Measurements from ENCODE around the gene EPHA2.

Gene EPHA2

GRCh38 chr1:16191309-16191708 is 35.4 kb upstream of the EPHA2 start:
- H3K9me3 ChIP-seq (ENCODE audit: control extremely low read depth in 1 of 5, control insufficient read depth in 4 of 5, insufficient read depth in 2 of 5, low read depth in 1 of 5, low read length in 4 of 5) = no peaks in the 10 kb centered on the region
- peaks cover 0 to 6% (median 0%) of the 10 kb centered on the region in 5 experiments for H3K27me3 ChIP-seq (replicated peaks in 2 of 5; ENCODE audit: control insufficient read depth in 4 of 5, insufficient read depth in 5 of 5, low read length in 4 of 5)
- CTCF ChIA-PET = interaction anchor here (3.9 to 14.0 kb wide), 2 partner anchors 54 to 114 kb away, joined by 21 to 356 read pairs; partner anchors contain the start of gene FAM131C
- 100% methylated on average over 1 of the region's 1 CpG for WGBS (ENCODE audit: insufficient coverage)
- H3K27ac ChIP-seq (ENCODE audit: insufficient read depth in 1 of 2, low read depth in 1 of 2, low read length in 2 of 2, poor library complexity in 1 of 2, severe bottlenecking in 2 of 2) = no peak overlapping the region
- H3K4me3 ChIP-seq (ENCODE audit: control insufficient read depth in 1 of 7, extremely low read depth in 1 of 7, insufficient read depth in 4 of 7, low read depth in 2 of 7, low read length in 6 of 7) = no peak overlapping the region
- H3K36me3 ChIP-seq (ENCODE audit: control insufficient read depth in 4 of 4, insufficient read depth in 4 of 4, low read length in 3 of 4) = no peaks in the 10 kb centered on the region
- no peak for DNase-seq
- POLR2A ChIA-PET = no interaction called here
- H3K4me1 ChIP-seq (ENCODE audit: control extremely low read depth in 1 of 4, control insufficient read depth in 4 of 4, insufficient read depth in 4 of 4, low read length in 3 of 4) = no peaks in the 10 kb centered on the region

GRCh38 chr1:16189921-16190621 is 34.2 kb upstream of the EPHA2 start:
- no peaks in the 10 kb centered on the region for H3K4me1 ChIP-seq (ENCODE audit: control extremely low read depth in 1 of 4, control insufficient read depth in 4 of 4, insufficient read depth in 4 of 4, low read length in 3 of 4)
- CTCF ChIA-PET = interaction anchor here (0.9 to 14.0 kb wide), 7 partner anchors 9 to 112 kb away, joined by 3 to 356 read pairs (median 5); partner anchors contain the start of gene FAM131C
- no peak overlapping the region for H3K27ac ChIP-seq (ENCODE audit: insufficient read depth in 1 of 2, low read depth in 1 of 2, low read length in 2 of 2, poor library complexity in 1 of 2, severe bottlenecking in 2 of 2)
- no peaks in the 10 kb centered on the region for H3K36me3 ChIP-seq (ENCODE audit: control insufficient read depth in 4 of 4, insufficient read depth in 4 of 4, low read length in 3 of 4)
- DNase-seq = no peak
- WGBS (ENCODE audit: insufficient coverage) = 91% methylated on average over 5 of the region's 9 CpGs
- no peaks in the 10 kb centered on the region for H3K9me3 ChIP-seq (ENCODE audit: control extremely low read depth in 1 of 5, control insufficient read depth in 4 of 5, insufficient read depth in 2 of 5, low read depth in 1 of 5, low read length in 4 of 5)
- POLR2A ChIA-PET = interaction anchor here (0.5 kb wide), 1 partner anchor 1075 kb away, joined by 4 read pairs; no protein-coding TSS in a partner anchor
- peaks cover 0 to 6% (median 0%) of the 10 kb centered on the region in 5 experiments for H3K27me3 ChIP-seq (replicated peaks in 2 of 5; ENCODE audit: control insufficient read depth in 4 of 5, insufficient read depth in 5 of 5, low read length in 4 of 5)
- H3K4me3 ChIP-seq (ENCODE audit: control insufficient read depth in 1 of 7, extremely low read depth in 1 of 7, insufficient read depth in 4 of 7, low read depth in 2 of 7, low read length in 6 of 7) = no peak overlapping the region

DNA sequence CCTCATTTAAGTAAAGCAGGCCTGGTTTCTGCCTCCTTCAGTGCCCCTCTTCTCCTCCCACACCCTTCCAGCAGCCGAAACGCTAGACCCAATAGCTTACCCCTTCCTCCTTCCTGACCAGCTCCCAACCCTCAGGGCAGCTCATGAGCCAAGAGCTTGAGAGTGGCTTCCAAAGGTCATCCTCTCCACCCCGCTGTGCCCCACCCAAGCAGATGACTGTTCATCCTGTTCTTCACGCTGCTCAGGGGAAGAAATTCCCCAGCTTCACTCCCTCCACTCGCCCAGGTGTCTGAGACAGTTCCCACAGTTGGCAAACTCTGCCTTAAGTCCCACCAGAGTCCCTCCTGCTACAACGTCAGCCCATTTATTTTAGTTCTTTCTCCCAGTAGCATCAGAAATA is 33.1 kb upstream of the EPHA2 start:
- Histone ChIP-seq H3K9me3 (ENCODE audit: control extremely low read depth in 1 of 5, control insufficient read depth in 4 of 5, insufficient read depth in 2 of 5, low read depth in 1 of 5, low read length in 4 of 5) (no peaks in the 10 kb centered on the region), H3K36me3 (ENCODE audit: control insufficient read depth in 4 of 4, insufficient read depth in 4 of 4, low read length in 3 of 4) (no peaks in the 10 kb centered on the region), H3K27me3 (replicated peaks in 2 of 5; ENCODE audit: control insufficient read depth in 4 of 5, insufficient read depth in 5 of 5, low read length in 4 of 5) (peaks cover 0 to 6% (median 0%) of the 10 kb centered on the region in 5 experiments), H3K4me1 (ENCODE audit: control extremely low read depth in 1 of 4, control insufficient read depth in 4 of 4, insufficient read depth in 4 of 4, low read length in 3 of 4) (no peaks in the 10 kb centered on the region), H3K4me3 (ENCODE audit: control insufficient read depth in 1 of 7, extremely low read depth in 1 of 7, insufficient read depth in 4 of 7, low read depth in 2 of 7, low read length in 6 of 7) (no peak overlapping the region), H3K27ac (ENCODE audit: insufficient read depth in 1 of 2, low read depth in 1 of 2, low read length in 2 of 2, poor library complexity in 1 of 2, severe bottlenecking in 2 of 2) (no peak overlapping the region)
- WGBS (ENCODE audit: insufficient coverage) = 57% methylated on average over 6 of the region's 6 CpGs
- no peak for DNase-seq
- ChIA-PET CTCF (interaction anchor here (0.8 to 14.0 kb wide), 12 partner anchors 15 to 111 kb away, joined by 3 to 356 read pairs (median 4); partner anchors contain the start of genes EPHA2 and FAM131C), POLR2A (no interaction called here)

- H3K4me3 ChIP-seq (ENCODE audit: control insufficient read depth in 1 of 7, extremely low read depth in 1 of 7, insufficient read depth in 4 of 7, low read depth in 2 of 7, low read length in 6 of 7) = no peak overlapping the region
- H3K36me3 ChIP-seq (ENCODE audit: control insufficient read depth in 4 of 4, insufficient read depth in 4 of 4, low read length in 3 of 4) = no peaks in the 10 kb centered on the region
- no peaks in the 10 kb centered on the region for H3K4me1 ChIP-seq (ENCODE audit: control extremely low read depth in 1 of 4, control insufficient read depth in 4 of 4, insufficient read depth in 4 of 4, low read length in 3 of 4)
- H3K9me3 ChIP-seq (ENCODE audit: control extremely low read depth in 1 of 5, control insufficient read depth in 4 of 5, insufficient read depth in 2 of 5, low read depth in 1 of 5, low read length in 4 of 5) = no peaks in the 10 kb centered on the region
- no peak overlapping the region for H3K27ac ChIP-seq (ENCODE audit: insufficient read depth in 1 of 2, low read depth in 1 of 2, low read length in 2 of 2, poor library complexity in 1 of 2, severe bottlenecking in 2 of 2)
- POLR2A ChIA-PET = no interaction called here
- WGBS (ENCODE audit: insufficient coverage) = under 1% methylated on average over 10 of the region's 15 CpGs
- peaks cover 0 to 6% (median 0%) of the 10 kb centered on the region in 5 experiments for H3K27me3 ChIP-seq (replicated peaks in 2 of 5; ENCODE audit: control insufficient read depth in 4 of 5, insufficient read depth in 5 of 5, low read length in 4 of 5)
- DNase-seq = peak; percentile 61 to 78 (median 70)
- CTCF ChIA-PET = interaction anchor here (1.2 to 14.0 kb wide), 11 partner anchors 16 to 178 kb away, joined by 3 to 356 read pairs (median 6); partner anchors contain the start of genes EPHA2 and FAM131C
These were observed 32.0 kb upstream of the EPHA2 start for GRCh38 chr1:16187748-16188401.

DNA sequence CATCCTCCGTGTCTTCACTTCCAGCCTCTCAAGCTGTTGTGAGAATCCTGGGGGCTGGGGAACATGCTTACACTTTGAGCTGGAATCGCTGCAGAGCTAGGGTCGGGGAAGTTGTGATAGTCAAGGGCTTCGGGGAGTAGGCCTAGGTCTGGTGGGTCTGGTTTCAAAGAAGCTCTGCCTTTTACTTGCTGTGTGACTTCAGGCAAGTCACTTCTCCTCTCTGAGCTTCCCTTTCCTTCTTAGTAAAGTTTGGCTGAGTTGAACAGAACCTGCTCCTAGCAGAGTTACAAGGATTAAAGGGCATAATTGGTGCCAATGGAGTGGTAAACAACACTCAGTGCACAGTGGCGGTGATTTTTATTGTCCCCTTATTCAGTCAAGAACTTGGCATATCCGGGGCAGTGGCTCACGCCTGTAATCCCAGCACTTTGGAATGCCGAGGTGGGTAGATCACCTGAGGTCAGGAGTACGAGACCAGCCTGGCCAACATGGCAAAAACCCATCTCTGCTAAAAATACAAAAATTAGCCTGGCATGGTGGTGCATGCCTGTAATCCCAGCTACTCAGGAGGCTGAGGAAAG is 30.9 kb upstream of the EPHA2 start:
- POLR2A ChIA-PET = interaction anchor here (1.2 kb wide), 1 partner anchor 107 kb away, joined by 6 read pairs; no protein-coding TSS in a partner anchor

DNA sequence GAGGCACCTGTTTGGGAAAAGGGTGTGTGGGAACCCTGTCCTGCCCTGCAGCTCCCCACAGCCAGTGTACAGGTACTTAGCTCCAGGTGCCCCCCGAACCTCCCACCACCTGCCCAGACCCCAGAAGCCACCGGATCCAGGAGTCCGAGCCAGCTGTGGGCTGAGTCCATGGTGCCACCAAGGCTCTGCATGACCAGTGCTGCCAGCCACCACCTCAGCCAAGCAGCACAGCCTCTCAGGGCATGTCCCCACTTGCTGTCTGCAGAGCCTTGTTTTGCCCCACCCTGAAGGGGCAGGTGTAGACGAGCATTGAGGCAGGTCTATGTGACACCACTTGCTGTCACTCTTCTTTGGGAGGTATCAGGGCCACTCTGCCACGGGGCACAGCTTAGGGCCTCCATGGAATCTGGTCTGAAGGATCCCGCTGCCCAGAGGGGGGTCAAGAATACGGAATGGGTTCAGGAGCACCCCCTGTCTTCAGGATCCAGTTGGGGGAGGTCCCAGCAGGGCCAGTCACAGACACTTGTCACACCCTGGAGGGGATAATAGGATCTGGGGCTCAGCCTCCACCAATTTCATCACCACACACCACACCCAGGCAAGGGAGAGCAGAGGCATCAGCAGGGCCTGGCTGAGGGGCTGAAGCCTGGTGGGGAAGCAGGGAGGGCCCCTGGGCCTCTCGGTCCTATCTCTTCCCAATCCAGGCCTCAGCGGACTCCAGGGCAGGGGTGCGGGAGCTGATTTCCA is 28.9 kb upstream of the EPHA2 start:
- ChIA-PET POLR2A (no interaction called here), CTCF (interaction anchor here (2.8 to 14.0 kb wide), 2 partner anchors 30 to 107 kb away, joined by 9 to 356 read pairs; partner anchors contain the start of gene FAM131C)
- no peak overlapping the region for H3K27ac ChIP-seq (ENCODE audit: insufficient read depth in 1 of 2, low read depth in 1 of 2, low read length in 2 of 2, poor library complexity in 1 of 2, severe bottlenecking in 2 of 2)
- H3K27me3 ChIP-seq (replicated peaks in 2 of 5; ENCODE audit: control insufficient read depth in 4 of 5, insufficient read depth in 5 of 5, low read length in 4 of 5) = peaks cover 0 to 3% (median 0%) of the 10 kb centered on the region in 5 experiments
- H3K36me3 ChIP-seq (ENCODE audit: control insufficient read depth in 4 of 4, insufficient read depth in 4 of 4, low read length in 3 of 4) = no peaks in the 10 kb centered on the region
- 100% methylated on average over 7 of the region's 10 CpGs for WGBS (ENCODE audit: insufficient coverage)
- DNase-seq = no peak
- no peaks in the 10 kb centered on the region for H3K9me3 ChIP-seq (ENCODE audit: control extremely low read depth in 1 of 5, control insufficient read depth in 4 of 5, insufficient read depth in 2 of 5, low read depth in 1 of 5, low read length in 4 of 5)
- H3K4me3 ChIP-seq (ENCODE audit: control insufficient read depth in 1 of 7, extremely low read depth in 1 of 7, insufficient read depth in 4 of 7, low read depth in 2 of 7, low read length in 6 of 7) = no peak overlapping the region
- H3K4me1 ChIP-seq (ENCODE audit: control extremely low read depth in 1 of 4, control insufficient read depth in 4 of 4, insufficient read depth in 4 of 4, low read length in 3 of 4) = peaks cover 0 to 1% (median 0%) of the 10 kb centered on the region in 4 experiments

More for the DNA sequence above, 30.9 kb upstream of the EPHA2 start:
- Histone ChIP-seq H3K36me3 (ENCODE audit: control insufficient read depth in 4 of 4, insufficient read depth in 4 of 4, low read length in 3 of 4) (no peaks in the 10 kb centered on the region), H3K27me3 (replicated peaks in 2 of 5; ENCODE audit: control insufficient read depth in 4 of 5, insufficient read depth in 5 of 5, low read length in 4 of 5) (peaks cover 0 to 6% (median 0%) of the 10 kb centered on the region in 5 experiments), H3K4me1 (ENCODE audit: control extremely low read depth in 1 of 4, control insufficient read depth in 4 of 4, insufficient read depth in 4 of 4, low read length in 3 of 4) (peaks cover 0 to 1% (median 0%) of the 10 kb centered on the region in 4 experiments), H3K4me3 (ENCODE audit: control insufficient read depth in 1 of 7, extremely low read depth in 1 of 7, insufficient read depth in 4 of 7, low read depth in 2 of 7, low read length in 6 of 7) (no peak overlapping the region), H3K27ac (ENCODE audit: insufficient read depth in 1 of 2, low read depth in 1 of 2, low read length in 2 of 2, poor library complexity in 1 of 2, severe bottlenecking in 2 of 2) (no peak overlapping the region), H3K9me3 (ENCODE audit: control extremely low read depth in 1 of 5, control insufficient read depth in 4 of 5, insufficient read depth in 2 of 5, low read depth in 1 of 5, low read length in 4 of 5) (no peaks in the 10 kb centered on the region)
- CTCF ChIA-PET = interaction anchor here (0.7 to 14.0 kb wide), 16 partner anchors 12 to 180 kb away, joined by 3 to 356 read pairs (median 4); partner anchors contain the start of gene FAM131C
- no peak for DNase-seq
- 93% methylated on average over 6 of the region's 9 CpGs for WGBS (ENCODE audit: insufficient coverage)
